ENCODE data around the gene SRPX2. TPM values are rescaled to one million over a fixed set of nuclear protein-coding genes. Genes with fewer than 3 reads are reported as not detected.

The SRPX2 gene, protein sequence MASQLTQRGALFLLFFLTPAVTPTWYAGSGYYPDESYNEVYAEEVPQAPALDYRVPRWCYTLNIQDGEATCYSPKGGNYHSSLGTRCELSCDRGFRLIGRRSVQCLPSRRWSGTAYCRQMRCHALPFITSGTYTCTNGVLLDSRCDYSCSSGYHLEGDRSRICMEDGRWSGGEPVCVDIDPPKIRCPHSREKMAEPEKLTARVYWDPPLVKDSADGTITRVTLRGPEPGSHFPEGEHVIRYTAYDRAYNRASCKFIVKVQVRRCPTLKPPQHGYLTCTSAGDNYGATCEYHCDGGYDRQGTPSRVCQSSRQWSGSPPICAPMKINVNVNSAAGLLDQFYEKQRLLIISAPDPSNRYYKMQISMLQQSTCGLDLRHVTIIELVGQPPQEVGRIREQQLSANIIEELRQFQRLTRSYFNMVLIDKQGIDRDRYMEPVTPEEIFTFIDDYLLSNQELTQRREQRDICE
- 100 to 1,000 TPM in 2 of 4 donors, 10 to 100 TPM in 2; 79.9 to 165 (median 109) TPM for total RNA-seq

DNA sequence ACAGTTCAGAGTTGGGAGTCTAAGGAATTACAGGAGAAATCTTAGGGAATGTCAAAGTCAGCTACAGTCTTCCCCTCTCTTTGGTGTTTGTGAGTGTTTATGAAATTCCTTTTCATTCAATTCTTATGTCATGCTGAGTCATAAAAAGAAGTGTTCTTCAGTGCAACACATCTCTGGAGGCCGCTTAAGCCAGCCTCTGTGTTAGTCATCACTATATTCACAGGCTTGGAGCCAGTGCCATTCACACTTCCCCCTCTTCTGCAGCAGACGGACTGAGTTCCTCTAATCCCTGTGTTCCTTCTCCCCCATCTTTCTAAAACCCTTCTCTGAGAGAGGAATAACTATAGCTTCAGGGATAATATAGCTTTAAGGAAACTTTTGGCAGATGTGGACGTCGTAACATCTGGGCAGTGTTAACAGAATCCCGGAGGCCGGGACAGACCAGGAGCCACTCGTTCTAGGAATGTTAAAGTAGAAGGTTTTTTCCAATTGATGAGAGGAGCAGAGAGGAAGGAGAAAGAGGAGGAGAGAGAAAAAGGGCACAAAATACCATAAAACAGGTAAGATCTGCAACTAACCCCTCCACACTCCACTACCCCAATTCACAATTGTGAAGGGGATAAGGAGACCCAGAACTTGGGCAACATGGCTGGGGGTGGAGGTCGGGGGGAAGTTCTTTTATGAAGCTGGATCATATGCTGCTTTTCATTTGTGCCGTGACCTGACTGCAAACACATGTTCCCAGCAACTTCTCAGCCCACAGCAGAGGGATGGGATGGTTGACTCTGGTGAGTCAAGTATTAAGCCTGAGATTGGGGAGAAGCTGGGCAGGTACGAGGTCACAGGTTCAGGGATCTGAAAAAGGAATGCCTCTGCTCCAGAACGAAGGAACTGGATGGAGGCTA is at the start of gene SRPX2:
TSS of gene SRPX2 (plus strand) at position 244 of the 905 bp plus-strand sequence. CDS start 2,124 bp downstream, outside the sequence.
- TF ChIP-seq, protein P1, sequence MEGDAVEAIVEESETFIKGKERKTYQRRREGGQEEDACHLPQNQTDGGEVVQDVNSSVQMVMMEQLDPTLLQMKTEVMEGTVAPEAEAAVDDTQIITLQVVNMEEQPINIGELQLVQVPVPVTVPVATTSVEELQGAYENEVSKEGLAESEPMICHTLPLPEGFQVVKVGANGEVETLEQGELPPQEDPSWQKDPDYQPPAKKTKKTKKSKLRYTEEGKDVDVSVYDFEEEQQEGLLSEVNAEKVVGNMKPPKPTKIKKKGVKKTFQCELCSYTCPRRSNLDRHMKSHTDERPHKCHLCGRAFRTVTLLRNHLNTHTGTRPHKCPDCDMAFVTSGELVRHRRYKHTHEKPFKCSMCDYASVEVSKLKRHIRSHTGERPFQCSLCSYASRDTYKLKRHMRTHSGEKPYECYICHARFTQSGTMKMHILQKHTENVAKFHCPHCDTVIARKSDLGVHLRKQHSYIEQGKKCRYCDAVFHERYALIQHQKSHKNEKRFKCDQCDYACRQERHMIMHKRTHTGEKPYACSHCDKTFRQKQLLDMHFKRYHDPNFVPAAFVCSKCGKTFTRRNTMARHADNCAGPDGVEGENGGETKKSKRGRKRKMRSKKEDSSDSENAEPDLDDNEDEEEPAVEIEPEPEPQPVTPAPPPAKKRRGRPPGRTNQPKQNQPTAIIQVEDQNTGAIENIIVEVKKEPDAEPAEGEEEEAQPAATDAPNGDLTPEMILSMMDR (IDR thresholded peaks at IDR 0.05; ENCODE audit: low read depth) = no peak

DNA sequence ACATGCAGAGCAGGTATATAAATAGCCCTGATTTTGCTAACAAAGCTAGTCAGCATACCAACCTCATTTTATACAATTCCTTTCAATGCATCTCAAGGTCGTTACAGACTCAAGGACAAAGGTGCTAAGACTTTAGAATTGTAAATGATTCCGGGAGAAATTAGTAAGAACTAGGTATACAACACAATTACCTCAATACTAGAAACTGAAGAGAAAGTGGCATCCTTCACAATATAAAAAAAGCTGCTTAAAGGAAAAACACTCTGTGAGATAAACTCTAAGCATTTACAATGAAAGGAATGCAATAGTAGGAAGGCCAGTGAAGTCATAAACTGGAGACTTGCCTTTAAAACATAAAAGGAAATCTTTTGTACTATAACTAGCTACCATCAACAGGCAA is 47.4 kb upstream of the SRPX2 start:
- TF ChIP-seq, protein P1 (IDR thresholded peaks at IDR 0.05; ENCODE audit: low read depth) = no peak

DNA sequence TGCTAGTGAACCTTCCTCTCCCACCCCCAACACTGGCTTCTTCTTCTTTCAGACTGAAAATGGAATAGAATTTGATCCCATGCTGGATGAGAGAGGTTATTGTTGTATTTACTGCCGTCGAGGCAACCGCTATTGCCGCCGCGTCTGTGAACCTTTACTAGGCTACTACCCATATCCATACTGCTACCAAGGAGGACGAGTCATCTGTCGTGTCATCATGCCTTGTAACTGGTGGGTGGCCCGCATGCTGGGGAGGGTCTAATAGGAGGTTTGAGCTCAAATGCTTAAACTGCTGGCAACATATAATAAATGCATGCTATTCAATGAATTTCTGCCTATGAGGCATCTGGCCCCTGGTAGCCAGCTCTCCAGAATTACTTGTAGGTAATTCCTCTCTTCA is 44.5 kb upstream of the SRPX2 start:
- TF ChIP-seq, protein P1 (IDR thresholded peaks at IDR 0.05; ENCODE audit: low read depth) = no peak

DNA sequence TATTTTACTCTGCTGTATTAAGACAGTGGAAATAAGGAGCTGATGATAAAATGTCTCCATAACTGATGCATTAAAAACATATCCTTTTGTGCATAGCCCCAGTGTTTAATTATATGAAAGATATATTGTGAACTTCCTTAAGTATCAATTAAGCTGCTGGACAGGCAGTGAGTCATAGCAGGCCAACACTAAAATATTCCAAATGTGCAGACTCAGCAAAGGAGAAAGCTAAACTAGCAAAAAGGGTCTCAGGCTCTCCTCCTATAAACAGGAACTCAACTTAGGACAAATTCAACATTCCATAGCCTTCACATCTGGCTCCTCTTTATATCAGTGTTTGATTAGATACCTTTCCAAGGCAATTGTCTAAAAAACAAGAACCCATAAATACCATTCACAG is 43.7 kb upstream of the SRPX2 start:
- TF ChIP-seq, protein P1 (IDR thresholded peaks at IDR 0.05; ENCODE audit: low read depth) = no peak

DNA sequence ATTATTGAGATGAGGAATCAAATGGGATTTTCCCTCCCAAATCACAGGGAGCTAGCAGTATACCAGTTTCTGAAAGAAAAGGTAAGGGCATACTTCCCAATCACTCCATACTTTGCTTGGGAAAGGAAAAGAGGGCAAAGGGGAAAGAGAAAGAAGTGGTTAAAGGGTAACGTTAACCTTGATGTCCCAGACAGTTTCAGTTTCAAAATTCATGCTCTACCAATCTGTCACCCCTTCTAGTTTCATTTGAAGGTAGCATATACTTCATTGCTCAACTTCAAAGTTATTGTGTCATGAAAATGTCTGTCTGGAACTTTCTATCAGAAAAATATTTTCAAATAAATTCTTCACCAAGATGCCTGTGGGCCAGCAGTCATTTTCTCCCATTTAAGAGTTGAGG is 43.2 kb upstream of the SRPX2 start:
- TF ChIP-seq, protein P1 (IDR thresholded peaks at IDR 0.05; ENCODE audit: low read depth) = no peak

DNA sequence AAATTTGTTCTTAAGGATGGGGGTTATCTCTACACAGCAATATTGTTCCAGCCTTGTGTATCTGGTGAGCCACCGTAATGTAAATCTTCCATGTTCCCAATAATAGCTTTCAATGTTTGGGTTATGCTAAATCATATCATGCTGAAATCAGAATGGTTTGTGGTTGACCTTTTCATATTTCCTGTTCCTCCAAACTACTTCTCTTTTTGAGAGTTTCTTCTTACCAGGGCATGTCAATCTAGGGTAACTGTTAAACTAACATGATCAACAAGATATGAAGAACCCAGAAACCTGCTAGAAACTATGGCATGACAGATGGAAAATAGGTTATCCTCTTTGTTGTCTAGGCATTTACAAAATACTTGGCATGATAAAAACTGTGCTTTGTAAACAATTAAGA is 37.2 kb upstream of the SRPX2 start:
- TF ChIP-seq, protein P1 (IDR thresholded peaks at IDR 0.05; ENCODE audit: low read depth) = no peak

DNA sequence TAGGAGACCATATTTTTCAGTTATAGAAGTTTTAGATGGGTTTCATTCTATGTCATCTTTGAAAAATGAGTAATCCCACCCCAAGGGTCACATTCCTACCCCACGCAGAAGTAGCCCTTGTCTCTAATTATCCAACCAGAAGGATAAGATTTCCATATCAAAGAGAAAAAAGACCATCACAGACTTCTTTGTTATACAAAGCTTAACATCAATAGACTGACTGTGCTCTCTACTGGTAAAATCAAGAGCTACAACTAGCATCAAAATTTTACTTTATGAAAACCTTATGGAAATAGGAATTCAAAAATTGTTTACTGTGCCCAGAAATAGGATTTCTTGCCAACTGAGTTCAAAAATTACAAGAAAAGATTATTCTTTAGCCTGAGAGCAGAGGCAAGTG is 34.4 kb upstream of the SRPX2 start:
- TF ChIP-seq, protein P1 (IDR thresholded peaks at IDR 0.05; ENCODE audit: low read depth) = no peak

All from subcutaneous adipose tissue (tissue), 4 donors.